ENCODE data around the gene SKIC3. TPM values are rescaled to one million over a fixed set of nuclear protein-coding genes. Genes with fewer than 3 reads are reported as not detected.

Gene SKIC3
- total RNA-seq, 4 donors from 2014 or later = 47.8 to 84.2 (median 64.2) TPM

DNA sequence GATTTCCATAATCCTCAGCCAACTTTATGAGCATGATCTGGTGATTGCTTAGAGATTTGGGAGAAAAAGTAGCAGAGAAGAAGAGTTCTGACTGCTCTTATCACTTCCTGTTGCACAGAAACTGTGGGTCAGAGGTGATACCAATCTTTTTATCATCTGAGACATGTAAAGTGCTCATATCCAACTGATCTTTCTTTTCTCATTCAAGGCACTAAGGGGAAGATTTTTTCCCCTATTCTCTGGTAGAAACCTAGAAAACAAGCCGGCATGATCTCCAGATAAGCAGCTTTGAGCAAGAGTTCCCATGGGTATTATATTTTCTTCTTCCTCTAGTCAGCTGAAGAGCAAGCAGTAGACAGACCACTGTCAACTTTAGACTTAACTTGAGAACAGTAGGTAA lies 36.1 kb upstream of the SKIC3 start:
- Histone ChIP-seq H3K4me1 (no peaks in the 10 kb centered on the region), H3K27ac (no peak overlapping the region), H3K9me3 (no peaks in the 10 kb centered on the region), H3K27me3 (no peaks in the 10 kb centered on the region), H3K4me3 (no peak overlapping the region), H3K36me3 (no peaks in the 10 kb centered on the region)
- TF ChIP-seq POLR2A (IDR thresholded peaks at IDR 0.05) (no peak), CTCF (IDR thresholded peaks at IDR 0.05) (no peak)
- DNase-seq = no peak

GRCh38 chr5:95583992-95584391 lies 29.2 kb upstream of the SKIC3 start:
- Histone ChIP-seq H3K4me3 (no peak overlapping the region), H3K9me3 (no peaks in the 10 kb centered on the region), H3K4me1 (no peaks in the 10 kb centered on the region), H3K27me3 (no peaks in the 10 kb centered on the region), H3K27ac (no peak overlapping the region), H3K36me3 (no peaks in the 10 kb centered on the region)
- TF ChIP-seq CTCF (IDR thresholded peaks at IDR 0.05) (no peak), POLR2A (IDR thresholded peaks at IDR 0.05) (no peak)
- no peak for DNase-seq

GRCh38 chr5:95581576-95581975 lies 26.8 kb upstream of the SKIC3 start:
- no peak overlapping the region for H3K4me3 ChIP-seq
- H3K4me1 ChIP-seq = no peaks in the 10 kb centered on the region
- H3K9me3 ChIP-seq = no peaks in the 10 kb centered on the region
- no peak for DNase-seq
- no peaks in the 10 kb centered on the region for H3K36me3 ChIP-seq
- TF ChIP-seq CTCF (IDR thresholded peaks at IDR 0.05) = no peak
- no peak for TF ChIP-seq POLR2A (IDR thresholded peaks at IDR 0.05)
- no peak overlapping the region for H3K27ac ChIP-seq
- no peaks in the 10 kb centered on the region for H3K27me3 ChIP-seq

DNA sequence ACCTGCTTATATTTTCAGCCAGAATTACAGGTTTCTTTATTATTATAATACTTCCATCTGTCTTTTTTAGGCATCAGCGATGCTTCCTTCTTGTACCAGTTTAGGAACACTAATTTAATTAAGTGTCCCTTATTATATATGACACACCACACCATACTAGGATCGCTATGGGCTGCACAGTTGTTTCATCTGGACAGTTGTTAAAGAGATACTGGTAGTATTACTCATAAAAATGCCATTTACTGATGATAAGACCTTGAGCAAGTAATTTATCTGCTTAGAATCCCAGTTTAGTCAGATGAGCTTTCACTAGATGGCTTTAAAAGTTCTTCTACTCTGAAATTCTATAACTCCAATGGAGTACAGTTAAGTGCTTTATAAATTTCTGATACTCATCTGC lies 17.2 kb upstream of the SKIC3 start:
- Histone ChIP-seq H3K9me3 (no peaks in the 10 kb centered on the region), H3K4me3 (no peak overlapping the region), H3K36me3 (no peaks in the 10 kb centered on the region), H3K27ac (no peak overlapping the region), H3K4me1 (no peaks in the 10 kb centered on the region), H3K27me3 (no peaks in the 10 kb centered on the region)
- DNase-seq = no peak
- TF ChIP-seq CTCF (IDR thresholded peaks at IDR 0.05) = no peak
- no peak for TF ChIP-seq POLR2A (IDR thresholded peaks at IDR 0.05)

- Histone ChIP-seq H3K4me1 (no peaks in the 10 kb centered on the region), H3K9me3 (no peaks in the 10 kb centered on the region), H3K27ac (no peak overlapping the region), H3K36me3 (no peaks in the 10 kb centered on the region), H3K4me3 (no peak overlapping the region), H3K27me3 (no peaks in the 10 kb centered on the region)
- no peak for TF ChIP-seq CTCF (IDR thresholded peaks at IDR 0.05)
- no peak for TF ChIP-seq POLR2A (IDR thresholded peaks at IDR 0.05)
- DNase-seq = no peak
These were observed 10.6 kb upstream of the SKIC3 start for GRCh38 chr5:95565280-95565920.

GRCh38 chr5:95564450-95564849 lies 9.7 kb upstream of the SKIC3 start:
- H3K27ac ChIP-seq = no peak overlapping the region
- TF ChIP-seq CTCF (IDR thresholded peaks at IDR 0.05) (no peak), POLR2A (IDR thresholded peaks at IDR 0.05) (no peak)
- H3K4me3 ChIP-seq = no peak overlapping the region
- no peaks in the 10 kb centered on the region for H3K27me3 ChIP-seq
- no peaks in the 10 kb centered on the region for H3K36me3 ChIP-seq
- no peaks in the 10 kb centered on the region for H3K4me1 ChIP-seq
- no peaks in the 10 kb centered on the region for H3K9me3 ChIP-seq
- no peak for DNase-seq
